Stimulated activated CD8-positive, alpha-beta memory T cell treated with anti-CD3 and anti-CD28 coated beads, Interleukin-12 subunit alpha, Interleukin-12 subunit beta, amount 100 ng/mL, for 24 hours (primary cell): ENCODE measurements around the gene CRYBG3.

Experiments used
- DNase-seq: peaks from one replicate; pipeline ENCODE4 v3.0.0-alpha.2; 2020; ENCODE audit errors: extremely low read depth

Gene CRYBG3

GRCh38 chr3:97971679-97972567 is 150.1 kb downstream of the CRYBG3 start, which contains the start of gene RIOX2:
TSS of gene RIOX2 (minus strand) at chr3:97972431. CDS start at chr3:97967593, 4,838 bp downstream.
- DNase-seq, result peak; percentile 51

GRCh38 chr3:97972976-97973375 is 151.2 kb downstream of the CRYBG3 start:
- no peak for DNase-seq

GRCh38 chr3:97974996-97975395 is 153.2 kb downstream of the CRYBG3 start:
- DNase-seq, result no peak

- DNase-seq, result no peak
These were observed 153.7 kb downstream of the CRYBG3 start for GRCh38 chr3:97975466-97975865.

- no peak for DNase-seq
These were observed 157.8 kb downstream of the CRYBG3 start for GRCh38 chr3:97979610-97980009.

- DNase-seq, result no peak
These were observed 160.1 kb downstream of the CRYBG3 start for GRCh38 chr3:97981886-97982285.

GRCh38 chr3:97983933-97984491 is 162.2 kb downstream of the CRYBG3 start:
- no peak for DNase-seq

- DNase-seq, result no peak
These were observed 165.5 kb downstream of the CRYBG3 start for GRCh38 chr3:97987306-97987705.

- DNase-seq, result no peak
These were observed 167.2 kb downstream of the CRYBG3 start for GRCh38 chr3:97988784-97989568.

- DNase-seq, result no peak
These were observed 168.9 kb downstream of the CRYBG3 start for GRCh38 chr3:97990624-97991292.

GRCh38 chr3:97991293-97991682 is 169.5 kb downstream of the CRYBG3 start:
- no peak for DNase-seq

GRCh38 chr3:97992547-97993173 is 170.8 kb downstream of the CRYBG3 start:
- no peak for DNase-seq

GRCh38 chr3:97993526-97993925 is 171.7 kb downstream of the CRYBG3 start:
- DNase-seq, result no peak

- no peak for DNase-seq
These were observed 172.6 kb downstream of the CRYBG3 start for GRCh38 chr3:97994328-97994945.
